ENCODE data around the gene ABCC2.
"Not testable (repeated sequence)": the region's sequence is repeated elsewhere in the genome, so short reads cannot be mapped to it uniquely, and the experiment has no call there.

Gene ABCC2

DNA sequence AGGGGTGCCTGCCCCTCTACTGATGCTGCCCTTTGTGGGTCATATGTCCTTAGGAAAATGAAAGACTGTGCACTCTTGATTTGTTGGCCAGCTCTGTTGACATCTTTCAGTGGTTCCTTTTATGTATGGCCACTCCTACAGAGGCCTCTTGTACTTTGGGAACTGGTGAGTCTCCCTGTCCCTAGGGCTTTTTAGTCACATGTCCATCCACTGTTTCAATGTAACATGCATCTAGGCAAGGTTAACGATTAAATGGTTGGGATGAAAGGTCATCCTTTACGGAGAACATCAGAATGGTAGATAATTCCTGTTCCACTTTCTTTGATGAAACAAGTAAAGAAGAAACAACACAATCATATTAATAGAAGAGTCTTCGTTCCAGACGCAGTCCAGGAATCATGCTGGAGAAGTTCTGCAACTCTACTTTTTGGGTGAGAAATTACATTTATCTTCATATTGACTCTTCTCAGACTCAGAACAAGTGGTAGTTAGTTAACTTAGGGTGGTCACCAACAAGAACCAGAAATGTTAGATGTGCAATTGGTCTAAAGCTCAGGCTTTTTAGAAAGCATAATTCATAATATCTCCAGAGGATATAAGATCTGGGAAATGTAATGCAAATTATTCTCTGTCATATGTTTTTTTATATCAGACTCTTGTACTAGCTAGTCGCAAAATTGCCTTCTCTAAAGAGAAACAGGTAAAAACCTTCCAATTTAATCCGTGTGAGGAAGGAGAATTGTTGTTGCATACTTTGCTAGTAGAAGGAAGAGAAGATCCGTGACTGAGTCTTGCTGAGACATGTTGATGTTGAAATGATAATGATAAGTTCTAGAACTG lies at the start of gene ABCC2:
ABCC2 (plus strand) TSS at position 194 of the 840 bp plus-strand sequence; CDS start at position 399, 205 bp downstream.
- in situ Hi-C loops (cut with HindIII; ENCODE audit: low sequenced_read_pairs): no loop called here
- H3K4me3 ChIP-seq (ENCODE audit: low read depth, low read length): no peak within 1 kb of the TSS
- DNase-seq (ENCODE audit: low read depth): no peak
- no peak for TF ChIP-seq CTCF (IDR thresholded peaks at IDR 0.05; ENCODE audit: low read depth, low read length, missing control alignments)

- H3K4me3 ChIP-seq (ENCODE audit: low read depth, low read length): no peak overlapping the region
- in situ Hi-C loops (cut with HindIII; ENCODE audit: low sequenced_read_pairs): no loop called here
- no peak for DNase-seq (ENCODE audit: low read depth)
- TF ChIP-seq CTCF (IDR thresholded peaks at IDR 0.05; ENCODE audit: low read depth, low read length, missing control alignments): no peak
Measured at GRCh38 chr10:99733366-99733765, 49.1 kb upstream of the ABCC2 start.

DNA sequence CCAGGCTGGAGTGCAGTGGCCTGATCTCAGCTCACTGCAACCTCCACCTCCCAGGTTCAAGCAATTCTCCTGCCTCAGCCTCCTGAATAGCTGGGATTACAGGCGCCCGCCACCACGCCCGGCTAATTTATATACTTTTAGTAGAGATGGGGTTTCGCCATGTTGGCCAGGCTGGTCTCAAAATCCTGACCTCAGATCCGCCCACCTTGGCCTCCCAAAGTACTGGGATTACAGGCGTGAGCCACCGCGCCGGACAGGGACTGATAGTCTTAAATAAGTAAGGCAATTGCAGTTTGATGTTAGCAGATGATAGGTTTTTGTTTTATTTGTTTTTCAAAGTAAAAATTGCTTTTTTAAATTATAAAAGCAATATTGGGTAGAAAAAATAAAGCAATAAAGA lies 48.3 kb upstream of the ABCC2 start:
- in situ Hi-C loops (cut with HindIII; ENCODE audit: low sequenced_read_pairs); DNase-seq (ENCODE audit: low read depth); H3K4me3 ChIP-seq (ENCODE audit: low read depth, low read length): not testable (repeated sequence)

GRCh38 chr10:99740260-99740659 lies 42.2 kb upstream of the ABCC2 start:
- DNase-seq (ENCODE audit: low read depth): no peak
- in situ Hi-C loops (cut with HindIII; ENCODE audit: low sequenced_read_pairs): no loop called here
- H3K4me3 ChIP-seq (ENCODE audit: low read depth, low read length): no peak overlapping the region
- TF ChIP-seq CTCF (IDR thresholded peaks at IDR 0.05; ENCODE audit: low read depth, low read length, missing control alignments): no peak

DNA sequence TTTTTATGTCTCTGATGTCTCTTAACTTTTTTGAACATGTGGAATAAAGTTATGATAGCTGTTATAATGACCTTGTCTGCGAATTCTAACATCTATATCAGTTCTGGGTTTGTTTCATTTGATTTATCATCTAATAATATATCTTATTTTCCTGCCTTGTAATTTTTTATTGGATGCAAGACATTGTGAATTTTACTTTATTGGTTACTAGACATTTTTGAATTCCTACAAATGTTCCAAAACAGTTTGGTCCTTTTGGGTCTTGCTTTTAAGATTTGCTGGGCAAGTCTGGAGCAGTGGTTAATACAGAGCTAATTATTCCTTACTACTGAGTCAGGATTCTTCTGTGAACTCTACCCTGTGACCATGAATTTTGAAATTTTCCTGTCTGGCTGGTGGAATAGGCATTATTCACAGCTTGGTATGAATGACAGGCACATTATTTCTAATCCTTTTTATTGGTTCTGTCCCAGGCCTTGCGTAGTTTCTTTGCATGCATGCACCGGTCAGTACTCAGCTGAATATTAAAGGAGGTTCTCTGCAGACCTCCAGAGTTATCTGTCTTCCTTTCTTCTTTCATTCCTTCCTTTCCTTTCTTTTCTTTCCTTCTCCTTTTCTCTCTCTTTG lies 41.4 kb upstream of the ABCC2 start:
- no peak for TF ChIP-seq CTCF (IDR thresholded peaks at IDR 0.05; ENCODE audit: low read depth, low read length, missing control alignments)
- in situ Hi-C loops (cut with HindIII; ENCODE audit: low sequenced_read_pairs): no loop called here
- no peak overlapping the region for H3K4me3 ChIP-seq (ENCODE audit: low read depth, low read length)
- no peak for DNase-seq (ENCODE audit: low read depth)

- no peak overlapping the region for H3K4me3 ChIP-seq (ENCODE audit: low read depth, low read length)
- in situ Hi-C loops (cut with HindIII; ENCODE audit: low sequenced_read_pairs): no loop called here
- no peak for DNase-seq (ENCODE audit: low read depth)
- no peak for TF ChIP-seq CTCF (IDR thresholded peaks at IDR 0.05; ENCODE audit: low read depth, low read length, missing control alignments)
Measured at GRCh38 chr10:99742254-99742653, 40.2 kb upstream of the ABCC2 start.

- in situ Hi-C loops (cut with HindIII; ENCODE audit: low sequenced_read_pairs): no loop called here
- DNase-seq (ENCODE audit: low read depth): no peak
- H3K4me3 ChIP-seq (ENCODE audit: low read depth, low read length): no peak overlapping the region
- no peak for TF ChIP-seq CTCF (IDR thresholded peaks at IDR 0.05; ENCODE audit: low read depth, low read length, missing control alignments)
Measured at GRCh38 chr10:99742701-99743100, 39.7 kb upstream of the ABCC2 start.
